Activated naive CD4-positive, alpha-beta T cell treated with anti-CD3 and anti-CD28 coated beads, Interleukin-2, amount 10 ng/mL, durations not matched to agents 7 days and 5 days (primary cell): ENCODE data around the gene TAF11.
"Not testable (repeated sequence)": the region's sequence is repeated elsewhere in the genome, so short reads cannot be mapped to it uniquely, and the experiment has no call there.

Source experiments
- CTCF ChIA-PET: fragments of 350-600 bp; sonication (Branson Sonifier 250); formaldehyde crosslinking; loops from one replicate; lab custom pipeline; 2021; ENCODE audit warnings: antibody characterized with exemption; lab: Charles Lee
- DNase-seq: peaks from one replicate; pipeline ENCODE4 v3.0.0-alpha.2; 2020
- H3K27ac Mint-ChIP-seq: one replicate; pipeline ENCODE4 v1.8.0; 2021; ENCODE audit warnings: mild to moderate bottlenecking, moderate library complexity, mixed read lengths
- H3K27me3 Mint-ChIP-seq: one replicate; pipeline ENCODE4 v1.8.0; 2021; ENCODE audit warnings: mild to moderate bottlenecking, mixed read lengths
- H3K36me3 Mint-ChIP-seq: one replicate; pipeline ENCODE4 v1.8.0; 2021; ENCODE audit warnings: mixed read lengths
- H3K4me1 Mint-ChIP-seq: one replicate; pipeline ENCODE4 v1.8.0; 2021; ENCODE audit warnings: mixed read lengths
- H3K4me3 Mint-ChIP-seq: one replicate; pipeline ENCODE4 v1.8.0; 2021; ENCODE audit warnings: mild to moderate bottlenecking, moderate library complexity, mixed read lengths
- H3K9me3 Mint-ChIP-seq: one replicate; pipeline ENCODE4 v1.8.0; 2021; ENCODE audit warnings: mixed read lengths

The TAF11 gene

GRCh38 chr6:34891296-34891695 lies 3.5 kb upstream of the TAF11 start:
- peaks cover 39% of the 10 kb centered on the region for H3K4me1 Mint-ChIP-seq
- no peak for DNase-seq

GRCh38 chr6:34890533-34890925 lies 2.7 kb upstream of the TAF11 start:
- peaks cover 23% of the 10 kb centered on the region for H3K27me3 Mint-ChIP-seq
- CTCF ChIA-PET, result no interaction called here
- H3K4me1 Mint-ChIP-seq, result peaks cover 42% of the 10 kb centered on the region
- H3K27ac Mint-ChIP-seq, result no peak overlapping the region
- no peak for DNase-seq
- H3K9me3 Mint-ChIP-seq, result no peaks in the 10 kb centered on the region
- peak overlapping the region; percentile 97 for H3K4me3 Mint-ChIP-seq
- H3K36me3 Mint-ChIP-seq, result peaks cover 3% of the 10 kb centered on the region

More at GRCh38 chr6:34891296-34891695, 3.5 kb upstream of the TAF11 start:
- H3K4me3 Mint-ChIP-seq, result peak overlapping the region; percentile 47
- H3K36me3 Mint-ChIP-seq, result peaks cover 3% of the 10 kb centered on the region
- CTCF ChIA-PET, result no interaction called here
- H3K27ac Mint-ChIP-seq, result no peak overlapping the region
- H3K9me3 Mint-ChIP-seq, result no peaks in the 10 kb centered on the region
- peaks cover 23% of the 10 kb centered on the region for H3K27me3 Mint-ChIP-seq

GRCh38 chr6:34888874-34889555 lies 1.2 kb upstream of the TAF11 start, which contains the start of gene ANKS1A:
Gene ANKS1A, plus strand, starts transcription at chr6:34889255. Its CDS starts 148 bp downstream, at chr6:34889403.
- Mint-ChIP-seq H3K36me3 (peaks cover 10% of the 10 kb centered on the region), H3K4me1 (peaks cover 47% of the 10 kb centered on the region), H3K4me3 (peak within 1 kb of the TSS; percentile 97), H3K9me3 (peaks cover 3% of the 10 kb centered on the region), H3K27me3 (peaks cover 23% of the 10 kb centered on the region), H3K27ac (peak within 1 kb of the TSS; percentile 95)
- peak; percentile 92 for DNase-seq
- CTCF ChIA-PET, result no interaction called here

GRCh38 chr6:34888514-34888856 lies 643 bp upstream of the TAF11 start:
- Mint-ChIP-seq H3K27ac (peak overlapping the region; percentile 95), H3K9me3 (peaks cover 4% of the 10 kb centered on the region), H3K36me3 (peaks cover 15% of the 10 kb centered on the region), H3K4me1 (peaks cover 50% of the 10 kb centered on the region), H3K4me3 (peak overlapping the region; percentile 97), H3K27me3 (peaks cover 23% of the 10 kb centered on the region)
- CTCF ChIA-PET, result interaction anchor here (0.7 kb wide), 1 partner anchor 32 kb away, joined by 3 read pairs; no protein-coding TSS in a partner anchor
- DNase-seq, result no peak

- not testable (repeated sequence) for H3K27ac Mint-ChIP-seq, H3K9me3 Mint-ChIP-seq, DNase-seq
- CTCF ChIA-PET, result interaction anchor here (1.2 kb wide), 1 partner anchor 163 kb away, joined by 3 read pairs; no protein-coding TSS in a partner anchor
- Mint-ChIP-seq H3K27me3 (peaks cover 20% of the 10 kb centered on the region), H3K4me1 (peaks cover 49% of the 10 kb centered on the region), H3K4me3 (peak overlapping the region; percentile 38), H3K36me3 (peaks cover 24% of the 10 kb centered on the region)
These were observed 2.0 kb downstream of the TAF11 start for GRCh38 chr6:34885837-34886236.

- H3K4me3 Mint-ChIP-seq, result no peak overlapping the region
- DNase-seq, result no peak
- H3K9me3 Mint-ChIP-seq, result peaks cover 4% of the 10 kb centered on the region
- H3K27ac Mint-ChIP-seq, result no peak overlapping the region
- H3K36me3 Mint-ChIP-seq, result peaks cover 27% of the 10 kb centered on the region
- CTCF ChIA-PET, result interaction anchor here (1.2 kb wide), 1 partner anchor 164 kb away, joined by 3 read pairs; no protein-coding TSS in a partner anchor
- H3K4me1 Mint-ChIP-seq, result peaks cover 42% of the 10 kb centered on the region
- peaks cover 11% of the 10 kb centered on the region for H3K27me3 Mint-ChIP-seq
These were observed 2.8 kb downstream of the TAF11 start for GRCh38 chr6:34884996-34885395.

- H3K27ac Mint-ChIP-seq, DNase-seq, CTCF ChIA-PET, H3K9me3 Mint-ChIP-seq, H3K27me3 Mint-ChIP-seq, H3K4me3 Mint-ChIP-seq: not testable (repeated sequence)
- Mint-ChIP-seq H3K4me1 (peaks cover 39% of the 10 kb centered on the region), H3K36me3 (peaks cover 34% of the 10 kb centered on the region)
These were observed 3.8 kb downstream of the TAF11 start for GRCh38 chr6:34884073-34884472.

- Mint-ChIP-seq H3K9me3 (no peaks in the 10 kb centered on the region), H3K27me3 (no peaks in the 10 kb centered on the region), H3K4me1 (peaks cover 1% of the 10 kb centered on the region), H3K4me3 (no peak overlapping the region), H3K27ac (peak overlapping the region; percentile 6), H3K36me3 (peaks cover 34% of the 10 kb centered on the region)
- DNase-seq, result no peak
- CTCF ChIA-PET, result interaction anchor here (0.7 kb wide), 1 partner anchor 9 kb away, joined by 3 read pairs; no protein-coding TSS in a partner anchor
These were observed 9.9 kb downstream of the TAF11 start for GRCh38 chr6:34877869-34878485.

- Mint-ChIP-seq H3K27ac (no peak overlapping the region), H3K36me3 (peaks cover 32% of the 10 kb centered on the region), H3K4me1 (no peaks in the 10 kb centered on the region), H3K27me3 (no peaks in the 10 kb centered on the region), H3K4me3 (no peak overlapping the region), H3K9me3 (no peaks in the 10 kb centered on the region)
- CTCF ChIA-PET, result interaction anchor here (0.7 kb wide), 1 partner anchor 9 kb away, joined by 3 read pairs; no protein-coding TSS in a partner anchor
- no peak for DNase-seq
These were observed 10.6 kb downstream of the TAF11 start for GRCh38 chr6:34877259-34877658.

- H3K27ac Mint-ChIP-seq, result no peak overlapping the region
- no peak for DNase-seq
- CTCF ChIA-PET, result no interaction called here
- H3K27me3 Mint-ChIP-seq, result no peaks in the 10 kb centered on the region
- H3K36me3 Mint-ChIP-seq, result peaks cover 35% of the 10 kb centered on the region
- no peak overlapping the region for H3K4me3 Mint-ChIP-seq
- H3K9me3 Mint-ChIP-seq, result no peaks in the 10 kb centered on the region
- no peaks in the 10 kb centered on the region for H3K4me1 Mint-ChIP-seq
These were observed 11.4 kb downstream of the TAF11 start for GRCh38 chr6:34876472-34876871.

GRCh38 chr6:34875292-34876213 lies 12.3 kb downstream of the TAF11 start:
- no peaks in the 10 kb centered on the region for H3K4me1 Mint-ChIP-seq
- H3K4me3 Mint-ChIP-seq, result no peak overlapping the region
- H3K27ac Mint-ChIP-seq, result peak overlapping the region; percentile 4
- CTCF ChIA-PET, result no interaction called here
- no peaks in the 10 kb centered on the region for H3K9me3 Mint-ChIP-seq
- DNase-seq, result no peak
- H3K27me3 Mint-ChIP-seq, result no peaks in the 10 kb centered on the region
- peaks cover 39% of the 10 kb centered on the region for H3K36me3 Mint-ChIP-seq

- H3K4me3 Mint-ChIP-seq, result no peak overlapping the region
- H3K9me3 Mint-ChIP-seq, result no peaks in the 10 kb centered on the region
- CTCF ChIA-PET, result interaction anchor here (0.9 to 1.3 kb wide), 2 partner anchors 13 to 81 kb away, joined by 3 to 4 read pairs; partner anchors contain the start of gene BLTP3A
- no peaks in the 10 kb centered on the region for H3K27me3 Mint-ChIP-seq
- no peak for DNase-seq
- no peak overlapping the region for H3K27ac Mint-ChIP-seq
- H3K4me1 Mint-ChIP-seq, result no peaks in the 10 kb centered on the region
- peaks cover 40% of the 10 kb centered on the region for H3K36me3 Mint-ChIP-seq
These were observed 15.5 kb downstream of the TAF11 start for GRCh38 chr6:34872332-34872731.

- no peak for DNase-seq
- Mint-ChIP-seq H3K27ac (no peak overlapping the region), H3K4me1 (no peaks in the 10 kb centered on the region), H3K36me3 (peaks cover 38% of the 10 kb centered on the region), H3K4me3 (no peak overlapping the region), H3K27me3 (no peaks in the 10 kb centered on the region), H3K9me3 (no peaks in the 10 kb centered on the region)
- CTCF ChIA-PET, result interaction anchor here (1.3 kb wide), 1 partner anchor 80 kb away, joined by 4 read pairs; the partner anchor contains the start of gene BLTP3A
These were observed 16.0 kb downstream of the TAF11 start for GRCh38 chr6:34871853-34872252.

- no peaks in the 10 kb centered on the region for H3K9me3 Mint-ChIP-seq
- no peak overlapping the region for H3K4me3 Mint-ChIP-seq
- no peaks in the 10 kb centered on the region for H3K27me3 Mint-ChIP-seq
- no peak for DNase-seq
- no peak overlapping the region for H3K27ac Mint-ChIP-seq
- CTCF ChIA-PET, result interaction anchor here (1.0 to 1.7 kb wide), 2 partner anchors 110 to 268 kb away, joined by 3 read pairs; no protein-coding TSS in a partner anchor
- peaks cover 35% of the 10 kb centered on the region for H3K36me3 Mint-ChIP-seq
- no peaks in the 10 kb centered on the region for H3K4me1 Mint-ChIP-seq
These were observed 20.4 kb downstream of the TAF11 start for GRCh38 chr6:34867484-34867883.
